Measurements from ENCODE around the gene NDFIP2.

NDFIP2 gene

DNA sequence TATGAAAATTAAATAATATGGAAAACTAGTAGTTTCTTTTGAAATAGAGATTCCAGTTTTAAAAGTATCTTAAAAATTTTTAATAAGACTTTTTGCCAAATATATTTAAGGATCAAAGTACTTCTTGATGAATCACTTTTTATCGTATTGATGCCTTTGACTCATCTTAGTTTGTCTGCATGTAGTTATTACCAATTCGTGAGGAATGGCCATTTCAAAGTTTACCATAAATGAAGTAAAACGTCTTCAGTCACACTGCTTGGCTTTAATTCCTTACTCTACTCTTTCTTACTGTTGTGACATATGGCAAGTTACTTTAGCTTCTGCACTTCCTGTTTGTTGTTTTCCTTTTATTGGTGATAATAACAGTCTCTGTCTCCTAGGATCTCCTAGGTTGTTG lies 38.3 kb downstream of the NDFIP2 start:
- Mint-ChIP-seq H3K36me3 (ENCODE audit: low read depth) (peaks cover 58% of the 10 kb centered on the region), H3K4me3 (peak overlapping the region; percentile 72), H3K9me3 (no peaks in the 10 kb centered on the region), H3K4me1 (ENCODE audit: low read depth) (peaks cover 71% of the 10 kb centered on the region), H3K27ac (peak overlapping the region; percentile 81), H3K27me3 (ENCODE audit: low read depth) (no peaks in the 10 kb centered on the region)
- no peak for DNase-seq (ENCODE audit: low spot score)

- peak; percentile 71 for DNase-seq (ENCODE audit: low spot score)
- H3K27me3 Mint-ChIP-seq (ENCODE audit: low read depth), result no peaks in the 10 kb centered on the region
- peaks cover 37% of the 10 kb centered on the region for H3K36me3 Mint-ChIP-seq (ENCODE audit: low read depth)
- H3K4me1 Mint-ChIP-seq (ENCODE audit: low read depth), result peaks cover 43% of the 10 kb centered on the region
- peak overlapping the region; percentile 88 for H3K27ac Mint-ChIP-seq
- no peaks in the 10 kb centered on the region for H3K9me3 Mint-ChIP-seq
- H3K4me3 Mint-ChIP-seq, result peak overlapping the region; percentile 76
These were observed 41.6 kb downstream of the NDFIP2 start for GRCh38 chr13:79522583-79522982.

DNA sequence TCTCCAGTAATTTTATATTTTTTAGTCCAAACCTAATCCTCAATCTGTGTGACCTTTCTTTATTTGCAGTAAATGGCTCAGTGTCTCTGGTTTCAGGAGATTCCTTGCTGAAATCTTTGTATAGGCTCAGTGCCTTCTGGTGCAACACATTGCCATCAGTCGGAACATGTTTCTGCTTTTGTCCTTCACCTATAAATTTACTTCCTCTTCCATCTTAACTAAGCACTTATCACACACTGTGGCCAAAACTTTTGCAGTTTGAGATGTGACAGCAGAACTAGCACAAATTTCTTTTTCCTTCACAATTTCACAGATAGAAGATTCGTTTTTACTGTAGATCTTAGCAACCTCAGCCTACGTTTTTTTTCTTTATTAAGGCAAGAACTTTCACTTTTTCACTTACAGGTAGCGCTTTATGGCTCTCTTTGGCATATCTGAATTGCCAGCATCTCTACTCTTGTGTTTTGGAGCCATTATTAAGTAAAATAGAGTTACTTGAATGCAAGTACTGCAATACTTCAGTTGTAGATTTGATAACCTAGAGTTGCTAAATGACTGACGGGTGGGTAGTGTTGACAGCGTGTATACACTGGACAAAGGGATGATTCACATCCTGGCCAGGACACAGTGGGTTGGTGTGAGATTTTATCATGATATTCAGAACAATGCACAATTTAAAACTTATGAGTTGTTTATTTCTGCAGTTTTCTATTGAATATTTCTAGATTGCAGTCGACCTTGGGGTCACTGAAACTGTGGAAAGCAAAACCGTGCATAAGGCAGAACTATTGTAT lies 44.3 kb downstream of the NDFIP2 start:
- Mint-ChIP-seq H3K4me3 (no peak overlapping the region), H3K9me3 (no peaks in the 10 kb centered on the region), H3K4me1 (ENCODE audit: low read depth) (peaks cover 36% of the 10 kb centered on the region), H3K27me3 (ENCODE audit: low read depth) (no peaks in the 10 kb centered on the region), H3K27ac (no peak overlapping the region), H3K36me3 (ENCODE audit: low read depth) (peaks cover 25% of the 10 kb centered on the region)
- peak; percentile 52 for DNase-seq (ENCODE audit: low spot score)

DNA sequence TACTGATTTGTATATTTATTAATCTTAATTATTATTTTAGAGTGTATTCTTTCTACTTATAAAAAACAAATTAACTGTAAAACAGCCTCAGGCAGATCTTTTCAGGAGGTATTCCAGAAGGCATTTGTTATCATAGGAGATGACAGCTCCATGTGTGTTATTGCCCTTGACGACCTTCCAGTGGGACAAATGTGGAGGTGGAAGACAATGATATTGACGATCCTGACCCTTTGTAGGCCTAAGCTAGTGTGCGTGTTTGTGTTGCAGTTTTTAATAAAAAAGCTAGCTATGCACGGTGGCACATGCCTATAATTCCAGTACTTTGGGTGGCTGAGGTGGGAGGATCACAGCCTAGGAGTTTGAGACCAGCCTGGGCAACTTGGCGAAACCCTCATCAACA lies 46.7 kb downstream of the NDFIP2 start:
- Mint-ChIP-seq H3K9me3 (no peaks in the 10 kb centered on the region), H3K4me3 (no peak overlapping the region), H3K4me1 (ENCODE audit: low read depth) (peaks cover 44% of the 10 kb centered on the region), H3K36me3 (ENCODE audit: low read depth) (peaks cover 31% of the 10 kb centered on the region), H3K27ac (no peak overlapping the region), H3K27me3 (ENCODE audit: low read depth) (no peaks in the 10 kb centered on the region)
- no peak for DNase-seq (ENCODE audit: low spot score)

DNA sequence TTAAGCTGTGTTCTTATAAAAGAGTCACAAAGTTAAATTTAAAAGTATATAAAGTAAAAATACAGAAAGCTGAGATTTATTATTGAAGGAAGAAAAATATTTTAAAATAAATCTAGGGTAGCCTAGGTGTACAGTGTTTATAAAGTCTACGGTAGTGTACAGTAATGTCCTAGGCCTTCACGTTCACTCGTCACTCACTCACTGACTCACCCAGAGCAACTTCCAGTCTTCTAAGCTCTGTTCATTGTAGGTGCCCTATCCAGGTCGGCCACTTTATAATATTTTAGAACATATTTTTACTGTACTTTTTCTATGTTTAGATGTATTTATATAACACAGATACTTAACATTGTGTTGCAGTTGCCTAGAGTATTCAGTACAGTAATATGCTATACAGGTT lies 47.4 kb downstream of the NDFIP2 start:
- peaks cover 41% of the 10 kb centered on the region for H3K4me1 Mint-ChIP-seq (ENCODE audit: low read depth)
- no peaks in the 10 kb centered on the region for H3K9me3 Mint-ChIP-seq
- no peak overlapping the region for H3K27ac Mint-ChIP-seq
- H3K36me3 Mint-ChIP-seq (ENCODE audit: low read depth), result peaks cover 28% of the 10 kb centered on the region
- H3K27me3 Mint-ChIP-seq (ENCODE audit: low read depth), result no peaks in the 10 kb centered on the region
- no peak for DNase-seq (ENCODE audit: low spot score)
- no peak overlapping the region for H3K4me3 Mint-ChIP-seq

- DNase-seq (ENCODE audit: low spot score), result no peak
- H3K27ac Mint-ChIP-seq, result no peak overlapping the region
- no peak overlapping the region for H3K4me3 Mint-ChIP-seq
- H3K36me3 Mint-ChIP-seq (ENCODE audit: low read depth), result peaks cover 31% of the 10 kb centered on the region
- H3K27me3 Mint-ChIP-seq (ENCODE audit: low read depth), result no peaks in the 10 kb centered on the region
- peaks cover 43% of the 10 kb centered on the region for H3K4me1 Mint-ChIP-seq (ENCODE audit: low read depth)
- no peaks in the 10 kb centered on the region for H3K9me3 Mint-ChIP-seq
These were observed 47.8 kb downstream of the NDFIP2 start for GRCh38 chr13:79528759-79529191.

DNA sequence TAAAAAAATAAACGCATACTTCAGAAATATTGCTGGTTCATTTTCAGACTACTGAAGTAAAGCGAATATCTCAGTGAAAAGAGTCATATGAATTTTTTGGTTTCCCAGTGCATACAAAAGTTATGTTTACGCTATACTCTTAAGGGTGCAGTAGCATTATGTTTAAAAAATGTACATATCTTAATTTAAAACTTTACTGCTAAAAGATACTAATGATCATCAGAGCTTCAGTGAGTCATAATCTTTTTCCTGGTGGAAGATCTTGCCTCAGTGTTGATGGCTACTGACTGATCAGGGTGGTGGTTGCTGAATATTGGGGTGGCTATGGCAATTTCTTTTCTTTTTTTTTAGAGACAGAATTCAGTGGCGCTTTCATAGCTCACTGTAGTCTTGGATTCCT lies 48.9 kb downstream of the NDFIP2 start:
- peaks cover 40% of the 10 kb centered on the region for H3K36me3 Mint-ChIP-seq (ENCODE audit: low read depth)
- peaks cover 52% of the 10 kb centered on the region for H3K4me1 Mint-ChIP-seq (ENCODE audit: low read depth)
- H3K9me3 Mint-ChIP-seq, result no peaks in the 10 kb centered on the region

DNA sequence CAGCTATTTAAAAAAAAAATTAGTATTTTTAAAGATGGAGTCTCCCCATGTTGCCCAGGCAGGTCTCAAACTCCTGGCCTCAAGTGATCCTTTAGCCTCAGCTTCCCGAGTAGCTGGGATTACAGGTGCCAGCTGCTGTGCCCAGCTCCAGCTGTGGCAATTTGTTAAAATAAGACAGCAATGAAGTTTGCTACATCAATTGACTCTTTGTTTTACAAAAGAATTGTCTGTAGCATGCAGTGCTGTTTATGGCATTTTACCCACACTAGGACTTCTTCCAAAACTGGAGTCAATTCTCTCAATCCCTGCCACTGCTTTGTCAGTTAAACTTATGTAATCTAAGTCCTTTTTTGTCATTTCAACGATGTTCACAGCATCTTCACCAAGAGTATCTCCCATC lies 49.3 kb downstream of the NDFIP2 start:
- Mint-ChIP-seq H3K36me3 (ENCODE audit: low read depth) (peaks cover 44% of the 10 kb centered on the region), H3K9me3 (no peaks in the 10 kb centered on the region), H3K27me3 (ENCODE audit: low read depth) (no peaks in the 10 kb centered on the region), H3K27ac (peak overlapping the region; percentile 68), H3K4me3 (peak overlapping the region; percentile 39), H3K4me1 (ENCODE audit: low read depth) (peaks cover 57% of the 10 kb centered on the region)
- no peak for DNase-seq (ENCODE audit: low spot score)

More for the DNA sequence above, 48.9 kb downstream of the NDFIP2 start:
- Mint-ChIP-seq H3K4me3 (no peak overlapping the region), H3K27me3 (ENCODE audit: low read depth) (no peaks in the 10 kb centered on the region), H3K27ac (no peak overlapping the region)
- no peak for DNase-seq (ENCODE audit: low spot score)

- H3K27ac Mint-ChIP-seq, result peak overlapping the region; percentile 82
- H3K9me3 Mint-ChIP-seq, result no peaks in the 10 kb centered on the region
- no peak for DNase-seq (ENCODE audit: low spot score)
- no peaks in the 10 kb centered on the region for H3K27me3 Mint-ChIP-seq (ENCODE audit: low read depth)
- H3K4me3 Mint-ChIP-seq, result peak overlapping the region; percentile 58
- H3K36me3 Mint-ChIP-seq (ENCODE audit: low read depth), result peaks cover 53% of the 10 kb centered on the region
- H3K4me1 Mint-ChIP-seq (ENCODE audit: low read depth), result peaks cover 65% of the 10 kb centered on the region
These were observed 50.7 kb downstream of the NDFIP2 start for GRCh38 chr13:79531542-79532254.

DNA sequence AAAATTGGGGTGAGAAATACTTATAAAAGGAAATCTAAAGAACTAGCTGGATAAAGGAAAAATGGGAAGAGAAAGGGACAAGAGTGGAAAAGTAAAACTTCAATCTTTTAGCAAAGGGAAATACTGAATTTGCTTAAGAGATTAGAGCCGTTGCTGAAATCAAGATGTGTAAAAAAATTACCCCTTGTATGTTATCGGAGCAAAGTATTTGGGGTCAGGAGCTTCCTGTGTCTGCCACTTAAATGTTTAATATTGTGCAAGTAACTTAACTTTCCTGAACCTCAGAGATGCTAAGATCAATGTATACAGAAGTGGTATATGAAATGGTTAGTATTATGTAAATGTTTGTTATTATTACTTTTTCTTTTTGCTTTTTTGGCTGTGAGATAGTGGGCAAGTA lies 51.6 kb downstream of the NDFIP2 start:
- no peak for DNase-seq (ENCODE audit: low spot score)
- peaks cover 60% of the 10 kb centered on the region for H3K36me3 Mint-ChIP-seq (ENCODE audit: low read depth)
- peak overlapping the region; percentile 58 for H3K4me3 Mint-ChIP-seq
- H3K27me3 Mint-ChIP-seq (ENCODE audit: low read depth), result no peaks in the 10 kb centered on the region
- peaks cover 65% of the 10 kb centered on the region for H3K4me1 Mint-ChIP-seq (ENCODE audit: low read depth)
- H3K9me3 Mint-ChIP-seq, result no peaks in the 10 kb centered on the region
- peak overlapping the region; percentile 82 for H3K27ac Mint-ChIP-seq

DNA sequence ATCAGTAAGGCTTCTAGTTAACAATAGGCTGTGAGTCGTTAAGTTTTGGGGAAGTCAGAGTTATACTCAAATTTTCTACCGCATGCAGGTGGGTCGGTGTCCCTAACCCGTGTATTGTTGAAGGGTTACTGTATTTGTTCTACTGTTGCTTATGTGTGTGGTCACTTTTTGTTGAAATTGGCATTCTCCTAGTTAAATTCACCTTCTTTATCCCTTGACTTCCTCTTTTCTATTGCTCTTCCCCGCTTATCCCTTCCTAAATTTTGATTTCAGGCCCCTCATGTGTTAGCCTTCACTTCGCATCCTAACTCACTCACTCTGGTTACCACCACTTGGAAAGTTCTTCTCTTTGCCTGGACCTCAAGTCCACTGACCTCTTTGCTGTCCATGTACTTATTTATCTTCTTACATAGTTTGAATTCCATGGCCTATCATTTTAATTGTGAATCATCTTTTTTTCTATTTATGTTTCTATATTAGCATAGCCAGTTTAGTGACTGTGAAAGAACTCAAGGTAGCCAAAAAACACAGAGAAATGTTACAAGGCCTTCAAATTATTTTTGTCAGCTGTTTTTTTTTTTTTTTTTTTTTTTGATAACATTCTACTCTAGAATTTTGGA lies 52.9 kb downstream of the NDFIP2 start:
- Mint-ChIP-seq H3K9me3 (no peaks in the 10 kb centered on the region), H3K4me1 (ENCODE audit: low read depth) (peaks cover 67% of the 10 kb centered on the region), H3K4me3 (no peak overlapping the region), H3K27ac (peak overlapping the region; percentile 76), H3K27me3 (ENCODE audit: low read depth) (no peaks in the 10 kb centered on the region), H3K36me3 (ENCODE audit: low read depth) (peaks cover 69% of the 10 kb centered on the region)
- no peak for DNase-seq (ENCODE audit: low spot score)

DNA sequence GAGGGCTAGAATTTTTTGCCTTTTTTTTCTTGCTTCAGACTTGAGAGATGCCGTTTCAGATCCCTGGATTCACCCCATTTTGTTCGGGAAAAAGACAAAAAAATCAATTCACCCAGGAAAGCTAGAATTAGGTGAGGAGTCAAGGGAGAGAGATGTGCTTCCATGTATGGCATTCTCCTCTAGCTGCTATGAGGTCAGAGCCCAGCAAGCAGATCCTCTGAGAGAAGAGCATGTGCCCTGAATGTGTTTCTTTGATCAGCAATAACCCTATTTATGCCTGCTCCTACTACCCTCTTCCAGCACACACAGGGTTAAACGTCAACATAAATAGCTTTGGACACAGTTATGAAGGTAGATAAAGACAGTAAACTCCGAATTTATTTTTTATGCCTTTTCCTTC lies 53.6 kb downstream of the NDFIP2 start:
- H3K4me3 Mint-ChIP-seq, result no peak overlapping the region
- H3K4me1 Mint-ChIP-seq (ENCODE audit: low read depth), result peaks cover 66% of the 10 kb centered on the region
- H3K27me3 Mint-ChIP-seq (ENCODE audit: low read depth), result no peaks in the 10 kb centered on the region
- peaks cover 73% of the 10 kb centered on the region for H3K36me3 Mint-ChIP-seq (ENCODE audit: low read depth)
- H3K27ac Mint-ChIP-seq, result peak overlapping the region; percentile 4
- no peak for DNase-seq (ENCODE audit: low spot score)
- H3K9me3 Mint-ChIP-seq, result no peaks in the 10 kb centered on the region

- Mint-ChIP-seq H3K9me3 (no peaks in the 10 kb centered on the region), H3K27ac (no peak overlapping the region), H3K27me3 (ENCODE audit: low read depth) (no peaks in the 10 kb centered on the region), H3K4me1 (ENCODE audit: low read depth) (peaks cover 45% of the 10 kb centered on the region), H3K4me3 (no peak overlapping the region), H3K36me3 (ENCODE audit: low read depth) (peaks cover 55% of the 10 kb centered on the region)
- no peak for DNase-seq (ENCODE audit: low spot score)
These were observed 57.8 kb downstream of the NDFIP2 start for GRCh38 chr13:79538757-79539156.

DNA sequence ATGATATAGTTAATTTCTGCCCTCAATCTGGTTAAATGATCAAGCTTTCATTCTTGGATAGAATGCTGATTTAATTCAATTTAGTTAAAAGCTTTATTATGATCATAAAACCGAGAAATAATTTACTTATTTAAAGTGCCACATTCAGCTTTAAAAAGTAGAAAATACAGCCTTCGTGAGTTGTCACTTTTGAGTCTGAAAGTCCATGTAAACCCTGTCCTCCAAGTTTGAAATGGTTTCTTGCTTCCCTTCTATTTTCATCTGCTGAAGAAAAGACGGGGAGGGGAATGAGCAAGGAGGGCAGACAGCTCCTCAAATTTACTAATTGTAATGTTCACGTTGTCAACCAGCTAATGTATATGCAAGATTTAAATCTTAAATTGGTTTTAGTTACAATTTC lies 59.5 kb downstream of the NDFIP2 start:
- H3K9me3 Mint-ChIP-seq, result no peaks in the 10 kb centered on the region
- H3K4me3 Mint-ChIP-seq, result no peak overlapping the region
- H3K36me3 Mint-ChIP-seq (ENCODE audit: low read depth), result peaks cover 42% of the 10 kb centered on the region
- H3K27ac Mint-ChIP-seq, result no peak overlapping the region
- peaks cover 31% of the 10 kb centered on the region for H3K4me1 Mint-ChIP-seq (ENCODE audit: low read depth)
- DNase-seq (ENCODE audit: low spot score), result no peak
- H3K27me3 Mint-ChIP-seq (ENCODE audit: low read depth), result no peaks in the 10 kb centered on the region

Data from T-helper 2 cell treated with Interferon-gamma antibody and Interleukin-4, amounts not matched to agents 5 μg/mL and 100 μg/mL, for 36 hours (primary cell).